Fibroblast of skin of left biceps (primary cell): ENCODE data around the gene CGRRF1.

ENCODE experiments used
- DNase-seq, 2 experiments: peaks; one replicate each; pipeline ENCODE4 v3.0.0-alpha.2; 2013; ENCODE audit warnings: low read depth in 2 of 2

The CGRRF1 gene, protein sequence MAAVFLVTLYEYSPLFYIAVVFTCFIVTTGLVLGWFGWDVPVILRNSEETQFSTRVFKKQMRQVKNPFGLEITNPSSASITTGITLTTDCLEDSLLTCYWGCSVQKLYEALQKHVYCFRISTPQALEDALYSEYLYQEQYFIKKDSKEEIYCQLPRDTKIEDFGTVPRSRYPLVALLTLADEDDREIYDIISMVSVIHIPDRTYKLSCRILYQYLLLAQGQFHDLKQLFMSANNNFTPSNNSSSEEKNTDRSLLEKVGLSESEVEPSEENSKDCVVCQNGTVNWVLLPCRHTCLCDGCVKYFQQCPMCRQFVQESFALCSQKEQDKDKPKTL

DNA sequence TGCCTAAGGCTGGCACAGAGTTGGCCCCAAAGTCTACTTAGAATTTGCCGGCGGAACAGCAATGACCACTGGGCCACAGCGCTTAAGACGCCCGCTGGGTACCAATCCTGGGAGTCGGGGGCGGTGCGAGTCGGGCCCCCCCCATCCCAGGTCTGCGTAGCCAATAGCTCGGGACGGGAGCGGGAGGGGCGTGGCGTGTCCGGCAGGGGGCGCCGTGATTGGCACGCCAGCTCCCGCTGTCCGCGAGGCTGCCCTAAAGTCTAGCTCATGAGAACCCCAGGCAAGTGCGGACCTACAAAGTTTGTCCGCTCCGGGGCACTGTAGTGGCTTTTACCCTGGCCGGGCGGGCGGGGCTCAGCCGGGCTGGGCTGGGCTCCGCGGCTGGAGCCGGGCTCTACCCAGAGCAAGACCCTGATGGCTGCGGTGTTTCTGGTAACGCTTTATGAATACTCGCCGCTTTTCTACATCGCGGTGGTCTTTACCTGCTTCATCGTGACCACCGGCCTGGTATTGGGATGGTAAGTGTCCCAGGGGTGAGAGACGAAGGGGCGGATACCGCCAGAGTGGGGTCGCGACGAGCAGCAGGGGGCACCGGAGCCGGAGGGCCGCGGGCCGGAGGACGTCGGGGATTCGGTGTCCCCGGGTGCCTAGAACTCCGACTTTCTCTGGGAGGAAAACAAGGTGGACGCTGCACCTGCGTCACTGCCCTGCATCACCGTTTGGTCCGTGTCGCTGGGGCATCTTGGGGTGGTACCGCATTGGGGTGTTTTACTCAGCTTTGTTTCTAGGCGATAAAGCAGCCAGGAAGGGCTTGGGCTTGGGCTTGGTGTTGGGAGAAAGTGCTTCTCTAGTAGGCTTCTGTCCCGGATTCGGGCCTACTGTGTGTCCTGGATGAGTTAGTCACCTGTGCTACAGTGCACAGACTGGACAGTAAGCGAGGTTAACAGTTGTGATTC is at the start of gene CGRRF1:
Gene CGRRF1, plus strand, starts transcription at position 361 of the 956 bp plus-strand sequence. Its CDS starts 54 bp downstream, at position 415.
- peak; percentile 96 for DNase-seq

DNA sequence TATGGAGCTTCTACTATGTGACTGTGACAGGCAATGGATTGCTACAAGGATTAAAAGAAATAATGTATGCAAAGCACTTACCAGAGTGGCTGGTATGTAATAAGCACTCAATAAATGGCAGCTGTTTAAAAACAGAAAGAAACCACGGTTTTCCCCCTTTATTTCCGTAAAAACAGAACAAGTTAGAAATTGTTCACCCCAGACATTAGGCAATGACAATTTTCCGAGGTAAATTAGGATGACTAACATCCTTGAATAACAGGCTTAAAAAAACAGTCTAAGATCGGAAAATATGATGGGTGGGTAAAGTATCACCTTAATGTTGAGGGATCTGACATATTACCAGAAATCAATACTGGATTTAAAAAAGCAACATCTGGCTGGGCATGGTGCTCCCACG is 47.7 kb upstream of the CGRRF1 start:
- DNase-seq: no peak

DNA sequence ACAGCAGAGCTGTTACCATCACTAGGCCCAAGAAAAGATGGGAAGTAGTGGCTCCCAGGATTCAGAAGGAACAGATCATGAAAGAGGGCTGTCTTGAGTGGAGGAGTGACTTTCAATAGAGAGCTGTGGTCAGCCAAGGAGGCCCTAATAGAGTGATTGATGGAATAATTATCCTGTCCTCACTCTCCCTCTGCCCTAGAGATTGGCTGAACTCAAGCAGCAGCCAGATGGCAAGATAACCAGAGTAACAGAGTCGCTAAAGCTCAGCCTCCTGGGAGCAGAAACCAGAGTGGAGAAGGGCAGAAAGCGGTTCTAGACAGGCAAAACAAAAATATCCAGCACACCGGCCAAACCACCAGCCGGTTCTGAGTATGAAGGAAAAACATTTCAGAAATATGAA is 44.1 kb upstream of the CGRRF1 start:
- DNase-seq: no peak

DNA sequence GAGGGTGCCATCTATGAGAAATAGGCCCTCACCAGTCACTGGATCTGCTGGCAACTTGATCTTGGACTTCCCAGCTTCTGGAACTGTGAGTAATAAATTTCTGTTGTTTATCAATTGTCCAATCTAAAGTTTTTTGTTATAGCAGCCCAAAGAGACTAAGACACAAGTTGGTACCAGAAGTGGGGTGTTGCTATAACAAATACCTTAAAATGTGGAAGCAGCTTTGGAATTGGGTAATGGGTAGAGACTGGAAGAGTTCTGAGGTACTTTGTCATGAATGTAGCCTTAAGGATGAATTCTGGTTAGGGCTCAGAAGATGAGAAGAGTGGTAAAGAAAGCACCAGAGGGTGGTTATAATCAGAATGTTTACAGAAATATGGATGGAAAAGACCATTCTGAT is 42.4 kb upstream of the CGRRF1 start:
- no peak for DNase-seq

DNA sequence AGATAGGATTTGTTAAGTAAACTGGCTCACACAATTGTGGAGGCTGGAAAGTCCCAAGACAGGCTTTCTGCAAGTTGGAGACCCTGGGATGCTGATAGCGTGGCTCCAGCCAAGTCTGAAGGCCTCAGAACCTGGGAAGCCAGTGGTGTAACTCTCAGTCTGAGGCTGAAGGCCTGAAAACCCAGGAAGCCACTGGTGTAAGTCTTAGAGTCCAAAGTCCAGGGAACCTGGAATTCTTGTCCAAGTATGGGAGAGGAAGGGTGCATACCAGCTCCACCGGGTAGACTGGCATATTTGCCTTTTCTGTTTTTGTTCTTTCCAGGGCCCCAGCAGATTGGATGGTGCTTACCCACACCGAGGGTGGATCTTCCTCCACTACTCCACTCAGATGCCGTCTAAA is 39.0 kb upstream of the CGRRF1 start:
- DNase-seq: no peak

DNA sequence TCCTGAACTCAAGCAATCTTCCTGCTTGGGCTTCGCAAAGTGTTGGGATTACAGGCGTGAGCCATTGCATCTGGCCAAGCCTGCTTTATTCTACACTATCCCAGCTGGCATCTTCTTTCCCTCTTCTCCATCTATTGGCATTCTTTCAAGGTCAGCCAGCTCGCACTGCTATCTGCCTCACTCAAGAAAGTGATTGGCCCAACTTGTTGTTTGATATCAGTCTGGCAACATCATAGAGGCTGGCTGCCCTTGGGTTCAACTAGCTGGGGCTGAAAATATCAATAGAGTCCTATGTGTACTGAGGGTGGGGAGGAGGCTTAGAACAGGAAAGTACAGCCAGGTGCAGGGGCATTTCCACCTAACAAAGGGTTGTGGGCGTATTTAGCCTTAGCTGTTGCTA is 38.1 kb upstream of the CGRRF1 start:
- DNase-seq: no peak

DNA sequence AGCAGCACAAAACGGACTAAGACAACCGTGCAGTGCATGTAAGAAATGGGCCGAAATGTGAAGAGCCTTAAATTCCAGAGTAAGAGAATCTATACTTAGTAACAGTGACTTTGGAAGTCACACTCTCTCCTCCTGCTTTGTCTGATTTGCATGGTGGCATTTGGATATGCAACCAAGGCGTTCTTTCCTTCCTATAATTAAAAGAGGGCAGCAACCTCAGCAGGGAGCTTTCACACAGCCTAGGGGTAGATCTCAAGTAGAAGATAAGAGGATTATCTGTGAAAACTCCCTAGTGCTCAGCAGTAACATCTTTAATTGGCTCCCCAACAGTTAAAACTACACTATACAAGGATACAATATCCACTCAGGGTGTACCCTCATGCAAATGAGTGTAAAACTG is 37.4 kb upstream of the CGRRF1 start:
- DNase-seq: no peak

DNA sequence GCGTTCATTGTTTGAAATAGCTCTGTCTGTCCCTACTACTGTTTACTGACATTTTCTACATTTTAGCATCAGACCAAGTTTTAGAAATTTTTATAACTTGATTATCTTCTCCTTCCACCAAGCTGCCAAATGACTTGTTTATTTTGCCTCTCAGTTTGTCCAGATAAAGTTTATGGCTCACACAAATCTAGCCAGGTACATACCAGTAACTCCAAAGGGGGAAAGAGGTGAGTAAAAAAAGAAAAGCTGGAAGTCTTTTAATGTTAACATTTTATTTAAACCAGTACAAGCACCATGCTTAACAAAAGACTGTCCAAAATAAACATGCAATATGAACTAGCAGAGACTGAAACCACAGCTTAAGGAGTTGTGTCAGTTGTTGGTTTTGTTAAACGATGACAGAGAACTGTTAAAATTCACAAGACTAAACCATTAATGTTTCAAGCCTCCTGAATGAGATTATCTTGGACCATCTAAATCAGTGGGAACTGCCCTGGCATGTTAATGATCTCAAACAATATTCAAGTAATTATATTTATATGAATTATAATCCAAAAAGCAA is 35.4 kb upstream of the CGRRF1 start:
- no peak for DNase-seq

DNA sequence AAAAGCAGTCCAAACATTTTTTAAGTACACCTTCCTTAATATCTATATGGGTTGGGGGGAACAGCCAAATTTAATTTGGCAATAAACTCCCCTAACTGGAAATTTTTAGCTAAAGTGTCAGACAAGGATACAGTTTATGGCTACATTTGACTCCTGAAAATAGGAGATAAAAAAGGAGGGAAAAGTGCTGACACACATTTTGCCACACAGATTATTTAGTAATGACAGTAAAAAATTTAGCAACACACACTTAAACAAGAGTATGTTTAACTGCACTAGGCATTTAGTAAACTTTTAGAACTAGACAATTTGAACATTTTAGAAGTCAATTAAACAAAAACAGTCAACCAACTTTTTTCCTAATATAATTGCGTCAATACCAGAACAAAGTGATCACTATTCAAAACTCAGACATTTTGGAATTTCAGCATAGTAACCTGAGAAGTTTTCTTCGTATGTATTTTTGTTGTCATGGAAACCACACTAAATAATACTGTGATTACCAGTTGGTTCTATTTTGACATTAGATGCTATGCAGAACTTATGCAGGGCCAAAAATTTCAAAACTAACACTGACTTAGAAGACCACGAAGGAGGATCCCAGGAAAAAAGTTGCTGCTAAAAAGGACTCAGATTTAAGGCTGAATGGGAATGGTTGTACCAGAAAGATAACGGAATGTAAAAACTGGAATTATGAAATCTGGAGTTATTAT is 34.4 kb upstream of the CGRRF1 start:
- DNase-seq: no peak

DNA sequence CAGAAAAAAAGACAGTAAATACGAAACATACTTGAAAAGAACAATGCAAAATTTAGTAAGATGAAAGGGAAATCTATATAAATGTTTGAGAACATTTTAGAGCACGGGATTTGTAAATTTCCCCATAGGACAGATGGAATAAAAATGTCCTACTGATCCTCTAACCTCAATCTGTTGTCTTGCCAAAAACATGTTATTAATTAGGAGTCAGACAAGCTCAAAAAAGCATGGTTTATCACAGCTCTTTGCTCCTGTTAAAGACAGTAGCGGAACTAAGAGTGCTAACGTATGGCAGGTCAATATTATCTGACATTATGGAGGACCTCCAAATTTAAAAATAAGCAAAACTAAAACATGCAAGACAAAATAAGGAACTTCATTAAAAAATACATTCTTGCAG is 33.8 kb upstream of the CGRRF1 start:
- no peak for DNase-seq

DNA sequence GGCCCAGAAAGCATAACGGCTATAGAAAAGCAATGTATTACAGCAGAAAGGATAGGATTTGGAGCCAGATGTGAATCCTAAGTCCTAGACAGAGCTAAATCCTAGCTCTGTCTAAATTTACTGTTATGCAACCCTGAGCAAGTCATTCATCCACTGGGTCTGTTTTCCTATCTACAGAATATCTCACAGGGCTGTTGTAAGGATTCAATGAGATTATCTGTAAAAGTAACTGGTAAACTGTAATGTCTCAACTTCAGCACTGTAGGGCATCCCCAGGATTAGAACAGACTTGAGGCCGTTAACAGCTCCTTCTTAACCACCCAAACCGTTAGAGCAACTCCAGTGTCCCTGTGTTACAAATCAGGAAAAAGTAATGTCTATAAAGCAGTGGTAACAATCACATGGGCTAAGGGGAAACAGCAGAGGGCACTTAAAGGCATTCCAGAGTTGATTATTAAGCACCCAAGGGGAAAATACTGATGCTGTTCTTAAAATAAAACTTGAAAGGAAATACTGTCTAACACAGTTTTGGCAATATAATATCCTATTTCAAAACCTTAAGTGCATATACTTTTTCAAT is 31.0 kb upstream of the CGRRF1 start:
- no peak for DNase-seq

DNA sequence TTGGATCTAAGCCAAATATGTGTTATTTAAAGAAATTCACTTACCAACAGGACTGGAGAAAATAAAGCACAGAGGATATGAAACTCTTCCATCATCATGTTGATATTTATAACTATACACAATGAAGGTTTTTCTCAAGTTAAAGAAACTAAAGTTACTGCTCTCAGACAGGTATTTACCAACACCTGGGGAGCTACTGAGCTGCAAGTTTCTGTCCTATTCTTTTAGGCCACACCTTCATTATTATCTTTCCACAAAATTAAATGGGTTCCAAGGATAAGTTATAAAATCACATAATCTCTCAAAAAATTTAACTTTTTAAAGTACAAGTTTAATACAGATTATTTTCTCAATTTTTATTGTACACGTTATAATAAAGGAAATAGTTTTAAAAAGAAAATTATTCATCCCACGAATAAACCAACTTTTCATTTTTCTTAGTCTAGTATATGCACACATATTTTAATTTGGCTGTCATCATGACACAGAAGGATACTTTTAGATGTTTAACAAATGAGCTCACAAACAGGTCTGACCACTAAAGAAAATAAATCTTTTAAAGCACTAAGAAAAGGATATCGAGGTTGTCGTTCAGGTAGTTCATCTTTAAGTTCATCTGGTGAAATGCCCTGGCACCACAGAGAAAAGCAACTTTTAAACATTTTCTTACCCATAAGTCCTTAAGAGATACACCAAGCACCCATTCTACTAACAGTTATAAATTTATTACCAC is 28.7 kb upstream of the CGRRF1 start:
- no peak for DNase-seq

DNA sequence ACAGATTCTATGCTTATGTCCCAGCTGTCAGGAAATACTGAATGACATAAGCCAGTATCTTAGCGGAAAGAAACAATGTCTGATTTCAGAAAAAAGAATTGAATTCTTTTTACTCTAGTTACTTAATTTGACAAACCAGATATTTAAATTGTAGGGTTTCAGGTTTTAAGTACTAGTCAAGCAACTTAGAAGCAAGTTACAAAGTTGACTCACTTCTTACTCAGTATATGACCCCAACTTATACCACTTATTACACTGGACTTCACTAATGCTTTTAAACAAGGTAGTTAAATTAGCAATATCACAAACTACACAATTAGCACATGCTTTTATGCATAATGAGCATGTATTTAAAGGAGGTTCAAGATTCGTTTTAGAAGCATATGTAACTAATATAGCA is 28.0 kb upstream of the CGRRF1 start:
- DNase-seq: no peak

DNA sequence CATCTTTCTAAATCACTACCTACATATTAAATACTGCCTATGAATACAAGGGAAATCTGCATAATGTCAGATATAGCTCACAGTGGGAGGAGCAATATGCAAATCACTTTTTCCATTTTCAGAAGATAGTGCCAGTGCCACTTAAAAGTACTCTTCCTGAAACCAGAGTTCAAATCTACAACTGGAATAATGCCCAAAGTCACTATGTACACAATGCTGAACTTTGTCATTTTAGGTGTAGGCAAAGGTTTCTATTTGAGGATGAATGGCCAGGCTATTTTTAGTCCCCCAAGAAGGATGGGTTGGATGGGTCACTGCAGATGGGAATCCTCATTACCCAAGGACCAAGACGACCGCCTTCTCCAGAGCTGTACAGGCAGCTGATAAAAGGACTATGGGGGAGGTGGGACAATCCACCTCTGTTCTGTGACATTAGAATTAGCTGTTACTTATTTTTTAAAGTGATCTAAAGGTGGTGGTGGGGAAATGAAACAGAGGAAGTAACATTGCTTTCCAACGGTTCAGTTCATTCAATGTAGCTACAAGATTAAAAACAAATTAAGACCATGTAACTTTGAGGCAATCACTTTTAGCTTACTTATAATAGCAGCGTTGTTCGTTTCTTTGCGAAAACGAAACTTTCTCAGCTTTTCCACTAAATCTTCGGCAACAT is 26.5 kb upstream of the CGRRF1 start:
- DNase-seq: no peak

DNA sequence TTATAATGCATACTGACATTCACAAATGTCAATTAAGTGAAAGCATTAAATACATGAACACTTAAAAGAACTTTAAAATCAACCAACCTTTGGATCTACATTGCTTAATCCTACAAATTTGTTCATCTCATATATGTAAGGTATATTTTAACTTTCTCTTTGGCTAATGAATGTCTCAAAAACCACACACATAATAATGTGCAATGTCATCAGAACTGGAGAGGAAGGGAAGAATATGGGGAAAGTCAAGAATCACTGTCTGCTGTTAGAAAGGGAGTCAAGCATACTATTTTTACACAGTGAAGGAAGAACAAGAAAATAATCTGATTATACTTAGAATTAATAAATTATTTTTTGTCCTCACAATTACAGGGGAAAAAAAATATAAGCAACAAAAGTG is 25.9 kb upstream of the CGRRF1 start:
- no peak for DNase-seq

DNA sequence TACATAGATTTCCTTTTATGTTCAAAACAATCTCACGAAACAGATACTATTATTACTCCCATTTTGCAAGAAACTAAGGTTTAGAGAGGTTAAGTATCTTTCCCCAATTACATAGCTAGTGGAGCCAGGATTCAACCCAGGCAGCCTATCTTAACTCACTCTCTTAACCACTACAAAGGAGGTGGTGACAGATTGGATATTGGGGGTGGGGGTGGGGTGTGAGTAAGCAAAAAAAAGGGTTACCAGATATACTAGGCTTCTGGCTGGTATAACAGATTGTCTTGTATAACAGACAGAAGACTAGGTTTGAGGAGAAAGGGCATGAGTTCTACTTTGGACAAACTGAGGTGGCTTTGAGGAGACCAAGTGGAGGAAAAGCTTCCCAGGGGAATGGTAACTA is 23.0 kb upstream of the CGRRF1 start:
- DNase-seq: no peak

DNA sequence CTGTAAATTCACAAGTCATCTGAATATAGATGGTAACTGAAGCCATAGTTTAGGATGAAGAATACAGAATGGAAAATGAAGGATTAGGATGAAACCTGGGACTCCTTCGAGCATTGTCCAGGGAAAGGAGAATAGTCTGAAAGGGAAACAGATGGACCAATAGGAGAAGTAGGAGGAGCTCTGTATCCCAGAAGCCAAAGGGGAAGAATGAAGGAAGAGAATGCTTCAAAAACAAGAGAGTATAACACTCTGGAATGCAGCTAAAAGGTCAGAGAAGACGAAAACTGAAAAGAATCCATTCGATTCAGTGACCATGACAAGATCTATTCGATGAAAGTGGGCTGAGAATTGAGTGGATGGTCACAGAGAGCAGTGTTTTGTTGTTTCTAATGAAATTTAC is 21.9 kb upstream of the CGRRF1 start:
- DNase-seq: no peak

DNA sequence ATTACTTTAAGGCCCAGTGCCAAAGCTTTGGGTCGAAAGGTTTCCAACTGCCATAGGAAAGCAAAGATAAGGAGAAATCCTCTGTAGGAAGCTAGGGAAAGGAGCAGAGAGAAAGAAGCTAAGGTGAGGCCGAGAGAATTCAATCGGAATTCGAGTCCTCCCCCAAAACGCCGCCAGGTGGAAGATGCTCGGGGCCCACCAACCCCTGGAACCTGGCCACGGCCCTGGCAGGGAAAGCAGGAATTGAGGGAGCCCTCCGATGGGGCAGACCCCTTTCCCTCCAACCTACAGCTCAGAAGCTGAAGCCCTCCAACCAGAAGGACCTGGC is 21.4 kb upstream of the CGRRF1 start:
- DNase-seq: no peak

DNA sequence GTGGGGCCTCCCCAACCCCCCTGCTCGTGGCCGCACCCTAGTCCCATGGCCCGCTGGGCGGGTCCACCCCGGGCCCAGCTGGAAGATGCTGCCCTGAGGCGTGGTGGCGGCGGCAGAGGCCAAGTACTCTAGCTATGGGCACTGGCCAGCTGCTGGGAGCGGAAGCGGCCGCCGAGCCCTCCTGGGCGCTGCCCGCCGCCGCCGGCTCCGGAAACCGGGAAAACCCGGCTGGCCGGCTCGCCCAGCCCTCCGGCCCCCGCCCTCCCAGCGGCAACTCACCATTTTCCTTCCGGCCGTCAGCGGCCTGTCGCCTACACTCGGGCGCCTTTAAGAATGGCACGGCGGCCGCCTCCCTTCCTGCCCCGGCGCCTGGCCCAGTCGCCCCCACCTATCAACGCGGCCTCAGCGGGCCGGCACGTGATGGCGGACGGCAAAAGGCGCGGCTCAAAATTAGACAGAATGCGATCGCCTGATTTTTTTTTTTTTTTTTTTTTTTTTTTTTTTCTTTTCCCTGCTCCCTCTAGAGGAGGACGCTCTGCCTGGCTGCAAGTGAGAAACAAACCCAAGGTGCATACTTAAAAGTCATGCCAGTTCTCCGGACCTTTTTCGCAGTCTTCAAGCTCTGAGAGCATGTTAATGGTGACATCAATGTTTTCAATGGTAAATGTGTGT is 20.9 kb upstream of the CGRRF1 start, which contains the start of gene GMFB:
Gene GMFB, minus strand, starts transcription at position 335 of the 672 bp plus-strand sequence. Its CDS starts 53 bp downstream, at position 282.
- peak; percentile 80 to 83 for DNase-seq

DNA sequence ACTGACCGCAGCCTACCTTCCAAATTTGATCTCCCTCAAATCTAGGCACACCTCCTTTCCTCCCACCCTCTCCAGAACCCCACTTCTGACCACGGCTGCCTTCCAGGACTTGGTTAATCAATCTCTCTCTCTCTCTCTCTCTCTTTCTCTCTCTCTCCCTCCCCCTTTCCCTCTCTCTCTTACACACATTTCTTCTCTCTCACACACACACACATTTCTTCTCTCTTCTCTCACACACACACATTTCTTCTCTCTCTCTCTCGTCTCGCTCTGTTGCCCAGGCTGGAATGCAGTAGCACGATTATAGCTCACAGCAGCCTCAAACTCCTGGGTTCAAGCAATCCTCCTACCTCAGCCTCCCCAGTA is 20.4 kb upstream of the CGRRF1 start:
- DNase-seq: no peak
